Naive thymus-derived CD8-positive, alpha-beta T cell (primary cell): ENCODE data around the gene CD96. TPM values are rescaled to one million over a fixed set of nuclear protein-coding genes. Genes with fewer than 3 reads are reported as not detected.
A peak's percentile ranks its signal among the peaks of the same experiment; 100 is the strongest.

Experiments used
- ATAC-seq, 2 donors: fragments of 150-1000 bp; cut with Tn5 transposase in 1 of 2; sonication (Bioruptor Pico), chemical (Tn5 transposase) in 1 of 2; 1 replicate in 1 of 2; 2 replicates in 1 of 2; pipeline ENCODE4 v1.10.0; 2021; ENCODE audit warnings: mild to moderate bottlenecking in 2 of 2, moderate library complexity in 2 of 2
- POLR2A ChIA-PET: fragments of 350-600 bp; sonication (Branson Sonifier 250); formaldehyde crosslinking; loops from one replicate; lab custom pipeline; 2021; ENCODE audit warnings: antibody characterized with exemption; lab: Charles Lee
- DNase-seq, 10 donors: peaks; one replicate each; pipeline versions ENCODE4 v3.0.0 to v3.0.0-alpha.2; 2020 to 2022
- H3K27ac Mint-ChIP-seq, 10 donors: one replicate each; pipeline ENCODE4 v1.8.0; 2020 to 2022; ENCODE audit warnings: mild to moderate bottlenecking in 10 of 10, mixed read lengths in 10 of 10, moderate library complexity in 4 of 10, inconsistent platforms in 1 of 10
- H3K27me3 Mint-ChIP-seq, 5 donors: one replicate each; pipeline ENCODE4 v1.8.0; 2021 to 2022; ENCODE audit warnings: mixed read lengths in 5 of 5
- H3K36me3 Mint-ChIP-seq, 3 donors: one replicate each; pipeline ENCODE4 v1.8.0; 2020 to 2022; ENCODE audit warnings: mixed read lengths in 3 of 3, mild to moderate bottlenecking in 2 of 3, inconsistent platforms in 1 of 3
- H3K4me1 Mint-ChIP-seq, 4 donors: one replicate each; pipeline ENCODE4 v1.8.0; 2021 to 2022; ENCODE audit warnings: mixed read lengths in 4 of 4
- H3K4me3 Mint-ChIP-seq, 10 donors: one replicate each; pipeline ENCODE4 v1.8.0; 2020 to 2022; ENCODE audit warnings: mild to moderate bottlenecking in 10 of 10, mixed read lengths in 10 of 10, moderate library complexity in 6 of 10, inconsistent platforms in 1 of 10
- H3K9me3 Mint-ChIP-seq, 9 donors: one replicate each; pipeline ENCODE4 v1.8.0; 2020 to 2022; ENCODE audit warnings: mixed read lengths in 9 of 9, mild to moderate bottlenecking in 3 of 9, inconsistent platforms in 1 of 9, moderate library complexity in 1 of 9
- polyA plus RNA-seq, 3 donors: library from polyadenylated mRNA; unstranded; fragments of 300-500 nt; fragmentation: Illumina TruSeq; gene quantifications; one replicate each; pipeline ENCODE4 v1.2.3, GENCODE V29; 2021
- total RNA-seq, 8 experiments: library from RNA in 2 of 8; stranded (reverse) in 2 of 8; gene quantifications; one replicate each; pipeline ENCODE4 v1.2.3 and lab custom pipeline; 2021 to 2026

The CD96 gene
- total and polyA plus RNA-seq, 5 experiments from 2014 or later, result 258 to 330 (median 291) TPM

- ATAC-seq, result no peak
- peak overlapping the region in 3 of 10 donors; percentile 32 to 58 (median 34) for H3K27ac Mint-ChIP-seq
- H3K4me1 Mint-ChIP-seq, result peaks cover 27 to 51% (median 35%) of the 10 kb centered on the region in 4 donors
- POLR2A ChIA-PET, result no interaction called here
- no peak overlapping the region for H3K4me3 Mint-ChIP-seq
- H3K9me3 Mint-ChIP-seq, result peaks cover 0 to 7% (median 0%) of the 10 kb centered on the region in 9 donors
- H3K36me3 Mint-ChIP-seq, result peaks cover 36 to 96% (median 67%) of the 10 kb centered on the region in 3 donors
- no peak for DNase-seq
- no peaks in the 10 kb centered on the region for H3K27me3 Mint-ChIP-seq
Observed at GRCh38 chr3:111584744-111585143, 42.7 kb downstream of the CD96 start.

GRCh38 chr3:111585217-111585616 lies 43.2 kb downstream of the CD96 start:
- peak overlapping the region in 2 of 10 donors; percentile 34 to 72 for H3K27ac Mint-ChIP-seq
- H3K4me1 Mint-ChIP-seq, result peaks cover 24 to 51% (median 35%) of the 10 kb centered on the region in 4 donors
- H3K4me3 Mint-ChIP-seq, result no peak overlapping the region
- ATAC-seq (no peak), DNase-seq (no peak)
- peaks cover 33 to 96% (median 63%) of the 10 kb centered on the region in 3 donors for H3K36me3 Mint-ChIP-seq
- H3K27me3 Mint-ChIP-seq, result no peaks in the 10 kb centered on the region
- peaks cover 0 to 7% (median 0%) of the 10 kb centered on the region in 9 donors for H3K9me3 Mint-ChIP-seq
- POLR2A ChIA-PET, result no interaction called here

- Mint-ChIP-seq H3K4me1 (peaks cover 18 to 33% (median 24%) of the 10 kb centered on the region in 4 donors), H3K4me3 (no peak overlapping the region), H3K27ac (peak overlapping the region in 4 of 10 donors; percentile 5 to 51 (median 24)), H3K9me3 (peaks cover 0 to 7% (median 0%) of the 10 kb centered on the region in 9 donors), H3K27me3 (no peaks in the 10 kb centered on the region), H3K36me3 (peaks cover 20 to 89% (median 43%) of the 10 kb centered on the region in 3 donors)
- POLR2A ChIA-PET, result no interaction called here
- ATAC-seq (no peak), DNase-seq (no peak)
Observed at GRCh38 chr3:111588527-111588926, 46.5 kb downstream of the CD96 start.

GRCh38 chr3:111589303-111590142 lies 47.5 kb downstream of the CD96 start:
- DNase-seq (no peak), ATAC-seq (no peak)
- Mint-ChIP-seq H3K9me3 (peaks cover 0 to 7% (median 0%) of the 10 kb centered on the region in 9 donors), H3K27me3 (no peaks in the 10 kb centered on the region), H3K36me3 (peaks cover 20 to 89% (median 38%) of the 10 kb centered on the region in 3 donors), H3K4me1 (peaks cover 23 to 35% (median 29%) of the 10 kb centered on the region in 4 donors), H3K4me3 (no peak overlapping the region), H3K27ac (peak overlapping the region in 4 of 10 donors; percentile 12 to 25 (median 22))
- POLR2A ChIA-PET, result interaction anchor here (0.8 kb wide), 1 partner anchor 44 kb away, joined by 3 read pairs; no protein-coding TSS in a partner anchor

GRCh38 chr3:111590143-111590491 lies 48.1 kb downstream of the CD96 start:
- no peaks in the 10 kb centered on the region for H3K27me3 Mint-ChIP-seq
- no peak for DNase-seq
- H3K36me3 Mint-ChIP-seq, result peaks cover 20 to 86% (median 35%) of the 10 kb centered on the region in 3 donors
- H3K4me1 Mint-ChIP-seq, result peaks cover 26 to 40% (median 30%) of the 10 kb centered on the region in 4 donors
- POLR2A ChIA-PET, result interaction anchor here (0.8 to 1.1 kb wide), 2 partner anchors 44 to 389 kb away, joined by 3 read pairs; partner anchors contain the start of gene ABHD10
- H3K4me3 Mint-ChIP-seq, result no peak overlapping the region
- H3K9me3 Mint-ChIP-seq, result peaks cover 0 to 7% (median 0%) of the 10 kb centered on the region in 9 donors
- ATAC-seq, result no peak
- peak overlapping the region in 4 of 10 donors; percentile 12 to 63 (median 30) for H3K27ac Mint-ChIP-seq

- ATAC-seq (no peak), DNase-seq (no peak)
- Mint-ChIP-seq H3K36me3 (peaks cover 10 to 85% (median 28%) of the 10 kb centered on the region in 3 donors), H3K27me3 (no peaks in the 10 kb centered on the region), H3K27ac (peak overlapping the region in 5 of 10 donors; percentile 11 to 85 (median 45)), H3K4me1 (peaks cover 23 to 46% (median 39%) of the 10 kb centered on the region in 4 donors), H3K4me3 (no peak overlapping the region), H3K9me3 (peaks cover 0 to 3% (median 0%) of the 10 kb centered on the region in 9 donors)
- POLR2A ChIA-PET, result interaction anchor here (0.6 to 1.6 kb wide), 3 partner anchors 31 to 48 kb away, joined by 3 to 6 read pairs (median 3); no protein-coding TSS in a partner anchor
Observed at GRCh38 chr3:111591555-111591954, 49.6 kb downstream of the CD96 start.

GRCh38 chr3:111592143-111592542 lies 50.1 kb downstream of the CD96 start:
- peak overlapping the region in 5 of 10 donors; percentile 24 to 85 (median 43) for H3K27ac Mint-ChIP-seq
- peaks cover 20 to 43% (median 40%) of the 10 kb centered on the region in 4 donors for H3K4me1 Mint-ChIP-seq
- POLR2A ChIA-PET, result interaction anchor here (1.6 kb wide), 1 partner anchor 44 kb away, joined by 3 read pairs; no protein-coding TSS in a partner anchor
- no peaks in the 10 kb centered on the region for H3K27me3 Mint-ChIP-seq
- DNase-seq (no peak), ATAC-seq (no peak)
- no peaks in the 10 kb centered on the region for H3K9me3 Mint-ChIP-seq
- H3K4me3 Mint-ChIP-seq, result no peak overlapping the region
- peaks cover 6 to 84% (median 22%) of the 10 kb centered on the region in 3 donors for H3K36me3 Mint-ChIP-seq

- Mint-ChIP-seq H3K27ac (peak overlapping the region in 6 of 10 donors; percentile 18 to 75 (median 69)), H3K9me3 (no peaks in the 10 kb centered on the region), H3K27me3 (no peaks in the 10 kb centered on the region), H3K4me3 (no peak overlapping the region), H3K4me1 (peaks cover 17 to 43% (median 37%) of the 10 kb centered on the region in 4 donors), H3K36me3 (peaks cover 6 to 82% (median 20%) of the 10 kb centered on the region in 3 donors)
- POLR2A ChIA-PET, result no interaction called here
- ATAC-seq (no peak), DNase-seq (no peak)
Observed at GRCh38 chr3:111592936-111593335, 50.9 kb downstream of the CD96 start.

- POLR2A ChIA-PET, result interaction anchor here (0.6 kb wide), 1 partner anchor 47 kb away, joined by 3 read pairs; no protein-coding TSS in a partner anchor
- Mint-ChIP-seq H3K36me3 (peaks cover 0 to 82% (median 20%) of the 10 kb centered on the region in 3 donors), H3K4me3 (no peak overlapping the region), H3K9me3 (no peaks in the 10 kb centered on the region), H3K27ac (peak overlapping the region in 9 of 10 donors; percentile 14 to 87 (median 73)), H3K27me3 (no peaks in the 10 kb centered on the region), H3K4me1 (peaks cover 15 to 43% (median 32%) of the 10 kb centered on the region in 4 donors)
- DNase-seq (no peak), ATAC-seq (no peak)
Observed at GRCh38 chr3:111593666-111594065, 51.7 kb downstream of the CD96 start.

GRCh38 chr3:111594205-111594604 lies 52.2 kb downstream of the CD96 start:
- Mint-ChIP-seq H3K27ac (peak overlapping the region in 8 of 10 donors; percentile 14 to 83 (median 62)), H3K27me3 (no peaks in the 10 kb centered on the region), H3K36me3 (peaks cover 0 to 79% (median 20%) of the 10 kb centered on the region in 3 donors), H3K4me1 (peaks cover 15 to 43% (median 31%) of the 10 kb centered on the region in 4 donors), H3K4me3 (peak overlapping the region in 1 of 10 donors; percentile 4), H3K9me3 (no peaks in the 10 kb centered on the region)
- no peak for DNase-seq
- POLR2A ChIA-PET, result interaction anchor here (0.6 kb wide), 1 partner anchor 47 kb away, joined by 3 read pairs; no protein-coding TSS in a partner anchor
- ATAC-seq, result no peak

GRCh38 chr3:111594781-111595180 lies 52.8 kb downstream of the CD96 start:
- Mint-ChIP-seq H3K4me1 (peaks cover 15 to 43% (median 28%) of the 10 kb centered on the region in 4 donors), H3K36me3 (peaks cover 2 to 78% (median 19%) of the 10 kb centered on the region in 3 donors), H3K27ac (peak overlapping the region in 8 of 10 donors; percentile 34 to 83 (median 72)), H3K4me3 (no peak overlapping the region), H3K9me3 (no peaks in the 10 kb centered on the region), H3K27me3 (no peaks in the 10 kb centered on the region)
- POLR2A ChIA-PET, result no interaction called here
- DNase-seq (no peak), ATAC-seq (no peak)

- no peak for ATAC-seq
- no peaks in the 10 kb centered on the region for H3K9me3 Mint-ChIP-seq
- POLR2A ChIA-PET, result no interaction called here
- peak within 1 kb of the TSS in 1 of 10 donors; percentile 18 for H3K4me3 Mint-ChIP-seq
- no peak for DNase-seq
- H3K27me3 Mint-ChIP-seq, result no peaks in the 10 kb centered on the region
- peaks cover 17 to 43% (median 29%) of the 10 kb centered on the region in 4 donors for H3K4me1 Mint-ChIP-seq
- H3K27ac Mint-ChIP-seq, result peak within 1 kb of the TSS in 8 of 10 donors; percentile 65 to 84 (median 75)
- peaks cover 6 to 78% (median 21%) of the 10 kb centered on the region in 3 donors for H3K36me3 Mint-ChIP-seq
Observed at GRCh38 chr3:111595232-111595631, 53.2 kb downstream of the CD96 start, which contains the start of gene ZBED2. Gene ZBED2 (minus strand): TSS chr3:111595346. CDS start chr3:111594201, 1,145 bp downstream.
